Measurements from ENCODE around the gene GPSM3. TPM values are rescaled to one million over a fixed set of nuclear protein-coding genes. Genes with fewer than 3 reads are reported as not detected.

The GPSM3 gene
- total and polyA plus RNA-seq, 2 donors (not counting 3 experiments of a cell fraction or from before 2014, with no cell fraction given) = 19.5 to 21.6 TPM

GRCh38 chr6:32171234-32171633, 21.2 kb downstream of the GPSM3 start:
- FAIRE-seq (no peak), DNase-seq (ENCODE audit: low read depth, low spot score) (no peak)
- Histone ChIP-seq H3K9me1 (replicated peaks; ENCODE audit: control insufficient read depth, extremely low read depth, insufficient read depth, low read length) (no peaks in the 10 kb centered on the region), H3K4me2 (ENCODE audit: insufficient read depth, low read length) (no peak overlapping the region), H3K79me2 (ENCODE audit: control insufficient read depth, insufficient read depth, low read length) (peaks cover 15% of the 10 kb centered on the region), H3K4me1 (ENCODE audit: control insufficient read depth, extremely low read depth, insufficient read depth, low read length) (peaks cover 9% of the 10 kb centered on the region), H3K9me3 (replicated peaks; ENCODE audit: control insufficient read depth, insufficient read depth, low read length) (no peaks in the 10 kb centered on the region), H3K36me3 (ENCODE audit: control insufficient read depth in 2 of 2, extremely low read depth in 1 of 2, insufficient read depth in 2 of 2, low read length in 2 of 2) (peaks cover 7 to 20% of the 10 kb centered on the region in 2 experiments), H3K9ac (replicated peaks; ENCODE audit: extremely low read depth, insufficient read depth, low read length) (no peak overlapping the region), H4K20me1 (replicated peaks; ENCODE audit: control insufficient read depth, extremely low read depth, insufficient read depth, low read length) (no peaks in the 10 kb centered on the region), H3K27me3 (ENCODE audit: control insufficient read depth in 2 of 2, insufficient read depth in 2 of 2, low read length in 2 of 2) (no peaks in the 10 kb centered on the region), H3K27ac (ENCODE audit: insufficient read depth, low read depth, low read length) (no peak overlapping the region), H2AFZ (ENCODE audit: low read depth, low read length) (no peak overlapping the region), H3K4me3 (replicated peaks in 1 of 3; ENCODE audit: insufficient read depth in 1 of 3, low read depth in 1 of 3, low read length in 3 of 3) (no peak overlapping the region)
- dilution Hi-C loops (cut with MboI; ENCODE audit: extremely low pct_ligation_motif_present, low sequenced_read_pairs) = no loop called here
- ChIA-PET POLR2A (no interaction called here), CTCF (interaction anchor here (0.6 kb wide), 1 partner anchor 489 kb away, joined by 3 read pairs; no protein-coding TSS in a partner anchor)
- intact Hi-C loops (cut with micrococcal nuclease) = no loop called here
- TF ChIP-seq GATA2 (IDR thresholded peaks at IDR 0.05; ENCODE audit: insufficient read depth, insufficient read length, low read depth, low read length) (no peak), FOS (IDR thresholded peaks at IDR 0.05; ENCODE audit: borderline replicate concordance, insufficient read depth, low read length) (no peak), MAX (IDR thresholded peaks at IDR 0.05; ENCODE audit: insufficient read depth, insufficient read length) (no peak), CTCF (IDR thresholded peaks at IDR 0.05; ENCODE audit: extremely low read depth in 1 of 2, insufficient read depth in 1 of 2, low read depth in 1 of 2, low read length in 2 of 2) (no peak)
- no TSS peak for BruUV-seq (replicated peaks)

GRCh38 chr6:32170294-32170693, 22.1 kb downstream of the GPSM3 start:
- Histone ChIP-seq H2AFZ (ENCODE audit: low read depth, low read length) (no peak overlapping the region), H4K20me1 (replicated peaks; ENCODE audit: control insufficient read depth, extremely low read depth, insufficient read depth, low read length) (no peaks in the 10 kb centered on the region), H3K27ac (ENCODE audit: insufficient read depth, low read depth, low read length) (no peak overlapping the region), H3K9me3 (replicated peaks; ENCODE audit: control insufficient read depth, insufficient read depth, low read length) (no peaks in the 10 kb centered on the region), H3K9ac (replicated peaks; ENCODE audit: extremely low read depth, insufficient read depth, low read length) (no peak overlapping the region), H3K79me2 (ENCODE audit: control insufficient read depth, insufficient read depth, low read length) (peaks cover 11% of the 10 kb centered on the region), H3K36me3 (ENCODE audit: control insufficient read depth in 2 of 2, extremely low read depth in 1 of 2, insufficient read depth in 2 of 2, low read length in 2 of 2) (peaks cover 7 to 21% of the 10 kb centered on the region in 2 experiments), H3K4me3 (replicated peaks in 1 of 3; ENCODE audit: insufficient read depth in 1 of 3, low read depth in 1 of 3, low read length in 3 of 3) (no peak overlapping the region), H3K4me1 (ENCODE audit: control insufficient read depth, extremely low read depth, insufficient read depth, low read length) (peaks cover 7% of the 10 kb centered on the region), H3K4me2 (ENCODE audit: insufficient read depth, low read length) (no peak overlapping the region), H3K9me1 (replicated peaks; ENCODE audit: control insufficient read depth, extremely low read depth, insufficient read depth, low read length) (no peaks in the 10 kb centered on the region), H3K27me3 (ENCODE audit: control insufficient read depth in 2 of 2, insufficient read depth in 2 of 2, low read length in 2 of 2) (no peaks in the 10 kb centered on the region)
- POLR2A ChIA-PET = no interaction called here
- no TSS peak for BruUV-seq (replicated peaks)
- dilution Hi-C loops (cut with MboI; ENCODE audit: extremely low pct_ligation_motif_present, low sequenced_read_pairs) (no loop called here), intact Hi-C loops (cut with micrococcal nuclease) (no loop called here)
- no peak for DNase-seq (ENCODE audit: low read depth, low spot score)
- TF ChIP-seq POLR2AphosphoS5 (IDR thresholded peaks at IDR 0.05; ENCODE audit: insufficient read depth, low read depth, low read length) (no peak), GATA2 (IDR thresholded peaks at IDR 0.05; ENCODE audit: insufficient read depth, insufficient read length, low read depth, low read length) (no peak), FOS (IDR thresholded peaks at IDR 0.05; ENCODE audit: borderline replicate concordance, insufficient read depth, low read length) (no peak), MYC (IDR thresholded peaks at IDR 0.05; ENCODE audit: low read depth, low read length) (no peak), CTCF (IDR thresholded peaks at IDR 0.05; ENCODE audit: extremely low read depth in 1 of 2, insufficient read depth in 1 of 2, low read depth in 1 of 2, low read length in 2 of 2) (no peak), MAX (IDR thresholded peaks at IDR 0.05; ENCODE audit: insufficient read depth, insufficient read length) (no peak), JUN (IDR thresholded peaks at IDR 0.05; ENCODE audit: borderline replicate concordance, insufficient read depth, insufficient read length, low read depth) (no peak), POLR2A (IDR thresholded peaks at IDR 0.05; ENCODE audit: low read depth, low read length) (no peak), EZH2 (IDR thresholded peaks at IDR 0.05; ENCODE audit: borderline replicate concordance, low read depth, low read length, severe bottlenecking) (no peak)
- no peak for FAIRE-seq
- CTCF ChIA-PET = interaction anchor here (0.6 kb wide), 1 partner anchor 488 kb away, joined by 3 read pairs; no protein-coding TSS in a partner anchor
